Measurements from ENCODE around the gene OR2B2.
A peak's percentile ranks its signal among the peaks of the same experiment; 100 is the strongest.

OR2B2 gene

GRCh38 chr6:27888566-27888965 lies 23.6 kb downstream of the OR2B2 start:
- H3K4me2 ChIP-seq (ENCODE audit: low read length): peak overlapping the region; percentile 77
- H3K4me3 ChIP-seq (ENCODE audit: low read depth, low read length, poor library complexity, severe bottlenecking): no peak overlapping the region
- H3K9ac ChIP-seq (ENCODE audit: low read length): peak overlapping the region; percentile 90
- H4K20me1 ChIP-seq (ENCODE audit: insufficient read depth, low read length): no peaks in the 10 kb centered on the region
- H3K9me3 ChIP-seq (ENCODE audit: low read length): no peaks in the 10 kb centered on the region
- H3K79me2 ChIP-seq (ENCODE audit: insufficient read depth, low read length): no peaks in the 10 kb centered on the region
- no peak overlapping the region for H2AFZ ChIP-seq (ENCODE audit: low read length)
- no peaks in the 10 kb centered on the region; the same call in 1 of the 2 replicates for H3K36me3 ChIP-seq (ENCODE audit: insufficient read depth, low read length)
- peak overlapping the region; percentile 99 for H3K27ac ChIP-seq (ENCODE audit: low read depth, low read length, poor library complexity, severe bottlenecking)
- peaks cover 37% of the 10 kb centered on the region for H3K4me1 ChIP-seq (ENCODE audit: insufficient read depth, low read length, severe bottlenecking)
- peaks cover 17% of the 10 kb centered on the region; the same call in 1 of the 2 replicates for H3F3A ChIP-seq (ENCODE audit: insufficient read depth, low read length)
- H3K9me2 ChIP-seq (ENCODE audit: low read depth, low read length): no peaks in the 10 kb centered on the region
- TF ChIP-seq CTCF (IDR thresholded peaks at IDR 0.05; ENCODE audit: low read length) (no peak), EZH2 (IDR thresholded peaks at IDR 0.05; ENCODE audit: borderline replicate concordance, low read length) (no peak)
- H3K27me3 ChIP-seq (ENCODE audit: insufficient read depth, low read length): no peaks in the 10 kb centered on the region

GRCh38 chr6:27886073-27886472 lies 26.1 kb downstream of the OR2B2 start:
- Histone ChIP-seq H3K9me2 (ENCODE audit: low read depth, low read length) (no peaks in the 10 kb centered on the region), H3K4me1 (ENCODE audit: insufficient read depth, low read length, severe bottlenecking) (peaks cover 28% of the 10 kb centered on the region), H3K36me3 (ENCODE audit: insufficient read depth, low read length) (no peaks in the 10 kb centered on the region), H3F3A (ENCODE audit: insufficient read depth, low read length) (peaks cover 7% of the 10 kb centered on the region; the same call in 1 of the 2 replicates), H3K9ac (ENCODE audit: low read length) (no peak overlapping the region), H3K27me3 (ENCODE audit: insufficient read depth, low read length) (no peaks in the 10 kb centered on the region), H3K4me2 (ENCODE audit: low read length) (no peak overlapping the region), H3K27ac (ENCODE audit: low read depth, low read length, poor library complexity, severe bottlenecking) (peak overlapping the region; percentile 20), H4K20me1 (ENCODE audit: insufficient read depth, low read length) (no peaks in the 10 kb centered on the region), H2AFZ (ENCODE audit: low read length) (no peak overlapping the region), H3K79me2 (ENCODE audit: insufficient read depth, low read length) (no peaks in the 10 kb centered on the region), H3K9me3 (ENCODE audit: low read length) (no peaks in the 10 kb centered on the region), H3K4me3 (ENCODE audit: low read depth, low read length, poor library complexity, severe bottlenecking) (no peak overlapping the region)
- TF ChIP-seq CTCF (IDR thresholded peaks at IDR 0.05; ENCODE audit: low read length) (no peak), EZH2 (IDR thresholded peaks at IDR 0.05; ENCODE audit: borderline replicate concordance, low read length) (no peak)

- Histone ChIP-seq H3K4me3 (ENCODE audit: low read depth, low read length, poor library complexity, severe bottlenecking) (no peak overlapping the region), H4K20me1 (ENCODE audit: insufficient read depth, low read length) (no peaks in the 10 kb centered on the region), H3K36me3 (ENCODE audit: insufficient read depth, low read length) (no peaks in the 10 kb centered on the region), H3K4me2 (ENCODE audit: low read length) (no peak overlapping the region), H3K79me2 (ENCODE audit: insufficient read depth, low read length) (no peaks in the 10 kb centered on the region), H3K9ac (ENCODE audit: low read length) (no peak overlapping the region), H3K9me3 (ENCODE audit: low read length) (no peaks in the 10 kb centered on the region), H2AFZ (ENCODE audit: low read length) (no peak overlapping the region), H3F3A (ENCODE audit: insufficient read depth, low read length) (no peaks in the 10 kb centered on the region), H3K27me3 (ENCODE audit: insufficient read depth, low read length) (no peaks in the 10 kb centered on the region), H3K4me1 (ENCODE audit: insufficient read depth, low read length, severe bottlenecking) (peaks cover 5% of the 10 kb centered on the region), H3K27ac (ENCODE audit: low read depth, low read length, poor library complexity, severe bottlenecking) (no peak overlapping the region), H3K9me2 (ENCODE audit: low read depth, low read length) (no peaks in the 10 kb centered on the region)
- TF ChIP-seq EZH2 (IDR thresholded peaks at IDR 0.05; ENCODE audit: borderline replicate concordance, low read length) (no peak), CTCF (IDR thresholded peaks at IDR 0.05; ENCODE audit: low read length) (no peak)
Observed at GRCh38 chr6:27883136-27883535, 29.1 kb downstream of the OR2B2 start.
